CD1c-positive myeloid dendritic cell (primary cell): ENCODE data around the gene AAK1.
"Not testable (repeated sequence)": the region's sequence is repeated elsewhere in the genome, so short reads cannot be mapped to it uniquely, and the experiment has no call there.

ENCODE experiments used
- DNase-seq: peaks from one replicate; pipeline ENCODE4 v3.0.0-alpha.2; 2016; ENCODE audit errors: extremely low spot score

AAK1 gene

GRCh38 chr2:69625078-69625795 lies 18.3 kb downstream of the AAK1 start:
- DNase-seq = peak; percentile 59

GRCh38 chr2:69624611-69625010 lies 18.9 kb downstream of the AAK1 start:
- DNase-seq = no peak

- peak; percentile 66 for DNase-seq
Observed at GRCh38 chr2:69624131-69624530, 19.4 kb downstream of the AAK1 start.

GRCh38 chr2:69623236-69623635 lies 20.3 kb downstream of the AAK1 start:
- DNase-seq = no peak

- not testable (repeated sequence) for DNase-seq
Observed at GRCh38 chr2:69622805-69623204, 20.7 kb downstream of the AAK1 start.

GRCh38 chr2:69622017-69622540 lies 21.5 kb downstream of the AAK1 start:
- DNase-seq = not testable (repeated sequence)

- no peak for DNase-seq
Observed at GRCh38 chr2:69621440-69621839, 22.1 kb downstream of the AAK1 start.

- no peak for DNase-seq
Observed at GRCh38 chr2:69620870-69621269, 22.7 kb downstream of the AAK1 start.

GRCh38 chr2:69619725-69620124 lies 23.8 kb downstream of the AAK1 start:
- DNase-seq = no peak

GRCh38 chr2:69618362-69618761 lies 25.2 kb downstream of the AAK1 start:
- DNase-seq = no peak

- DNase-seq = no peak
Observed at GRCh38 chr2:69617744-69618143, 25.8 kb downstream of the AAK1 start.

- no peak for DNase-seq
Observed at GRCh38 chr2:69616755-69617154, 26.8 kb downstream of the AAK1 start.

- DNase-seq = no peak
Observed at GRCh38 chr2:69615969-69616368, 27.6 kb downstream of the AAK1 start.

GRCh38 chr2:69615078-69615625 lies 28.4 kb downstream of the AAK1 start:
- no peak for DNase-seq

- DNase-seq = no peak
Observed at GRCh38 chr2:69612707-69613106, 30.8 kb downstream of the AAK1 start.

- DNase-seq = no peak
Observed at GRCh38 chr2:69612200-69612599, 31.3 kb downstream of the AAK1 start.

- no peak for DNase-seq
Observed at GRCh38 chr2:69608109-69608508, 35.4 kb downstream of the AAK1 start.

- not testable (repeated sequence) for DNase-seq
Observed at GRCh38 chr2:69606771-69607170, 36.8 kb downstream of the AAK1 start.

- DNase-seq = peak; percentile 35
Observed at GRCh38 chr2:69605284-69605683, 38.3 kb downstream of the AAK1 start.

GRCh38 chr2:69604836-69605235 lies 38.7 kb downstream of the AAK1 start:
- DNase-seq = peak; percentile 75

GRCh38 chr2:69604026-69604678 lies 39.4 kb downstream of the AAK1 start:
- no peak for DNase-seq

- no peak for DNase-seq
Observed at GRCh38 chr2:69603146-69603743, 40.3 kb downstream of the AAK1 start.
